ENCODE data around the gene VARS1.
"Not testable (repeated sequence)": the region's sequence is repeated elsewhere in the genome, so short reads cannot be mapped to it uniquely, and the experiment has no call there.

VARS1 gene

DNA sequence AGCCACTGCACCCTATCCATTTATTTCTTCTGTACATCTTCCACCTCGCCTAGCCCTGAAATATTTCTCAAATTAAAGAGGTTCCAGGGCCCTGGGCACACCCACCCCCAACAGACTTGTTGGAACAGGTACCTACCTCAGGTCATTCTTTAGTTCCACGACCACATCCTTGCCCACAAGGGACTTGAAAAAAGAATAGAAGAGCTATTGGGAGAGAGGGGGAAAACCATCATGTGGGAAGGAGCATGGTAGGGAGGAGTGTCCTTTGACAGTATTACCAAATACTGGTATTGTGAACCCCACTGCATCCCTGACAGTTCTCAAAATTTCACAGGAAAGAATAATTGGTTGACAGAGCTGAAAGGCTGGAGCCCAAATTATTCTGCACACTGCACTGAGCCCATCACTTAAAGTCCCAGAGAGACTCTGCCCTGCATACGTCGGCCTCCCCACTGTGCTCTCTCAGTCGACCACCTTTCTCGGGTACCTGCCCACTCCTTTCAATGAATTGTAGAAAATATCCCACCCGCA lies 10.5 kb upstream of the VARS1 start:
- TF ChIP-seq, protein P1, sequence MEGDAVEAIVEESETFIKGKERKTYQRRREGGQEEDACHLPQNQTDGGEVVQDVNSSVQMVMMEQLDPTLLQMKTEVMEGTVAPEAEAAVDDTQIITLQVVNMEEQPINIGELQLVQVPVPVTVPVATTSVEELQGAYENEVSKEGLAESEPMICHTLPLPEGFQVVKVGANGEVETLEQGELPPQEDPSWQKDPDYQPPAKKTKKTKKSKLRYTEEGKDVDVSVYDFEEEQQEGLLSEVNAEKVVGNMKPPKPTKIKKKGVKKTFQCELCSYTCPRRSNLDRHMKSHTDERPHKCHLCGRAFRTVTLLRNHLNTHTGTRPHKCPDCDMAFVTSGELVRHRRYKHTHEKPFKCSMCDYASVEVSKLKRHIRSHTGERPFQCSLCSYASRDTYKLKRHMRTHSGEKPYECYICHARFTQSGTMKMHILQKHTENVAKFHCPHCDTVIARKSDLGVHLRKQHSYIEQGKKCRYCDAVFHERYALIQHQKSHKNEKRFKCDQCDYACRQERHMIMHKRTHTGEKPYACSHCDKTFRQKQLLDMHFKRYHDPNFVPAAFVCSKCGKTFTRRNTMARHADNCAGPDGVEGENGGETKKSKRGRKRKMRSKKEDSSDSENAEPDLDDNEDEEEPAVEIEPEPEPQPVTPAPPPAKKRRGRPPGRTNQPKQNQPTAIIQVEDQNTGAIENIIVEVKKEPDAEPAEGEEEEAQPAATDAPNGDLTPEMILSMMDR (IDR thresholded peaks at IDR 0.05; ENCODE audit: insufficient read depth, low read length, missing control alignments): no peak
- H3K4me3 ChIP-seq (ENCODE audit: low read depth, low read length): peak overlapping the region; percentile 83
- POLR2A ChIA-PET: interaction anchor here (0.8 to 2.4 kb wide), 8 partner anchors 9 to 76 kb away, joined by 3 to 27 read pairs (median 6); partner anchors contain the start of genes DDAH2, HSPA1A, HSPA1B and HSPA1L
- CTCF ChIA-PET: interaction anchor here (1.0 to 5.0 kb wide), 10 partner anchors 11 to 82 kb away, joined by 3 to 57 read pairs (median 6); partner anchors contain the start of gene VARS1
- DNase-seq (ENCODE audit: low read depth, low spot score): no peak

DNA sequence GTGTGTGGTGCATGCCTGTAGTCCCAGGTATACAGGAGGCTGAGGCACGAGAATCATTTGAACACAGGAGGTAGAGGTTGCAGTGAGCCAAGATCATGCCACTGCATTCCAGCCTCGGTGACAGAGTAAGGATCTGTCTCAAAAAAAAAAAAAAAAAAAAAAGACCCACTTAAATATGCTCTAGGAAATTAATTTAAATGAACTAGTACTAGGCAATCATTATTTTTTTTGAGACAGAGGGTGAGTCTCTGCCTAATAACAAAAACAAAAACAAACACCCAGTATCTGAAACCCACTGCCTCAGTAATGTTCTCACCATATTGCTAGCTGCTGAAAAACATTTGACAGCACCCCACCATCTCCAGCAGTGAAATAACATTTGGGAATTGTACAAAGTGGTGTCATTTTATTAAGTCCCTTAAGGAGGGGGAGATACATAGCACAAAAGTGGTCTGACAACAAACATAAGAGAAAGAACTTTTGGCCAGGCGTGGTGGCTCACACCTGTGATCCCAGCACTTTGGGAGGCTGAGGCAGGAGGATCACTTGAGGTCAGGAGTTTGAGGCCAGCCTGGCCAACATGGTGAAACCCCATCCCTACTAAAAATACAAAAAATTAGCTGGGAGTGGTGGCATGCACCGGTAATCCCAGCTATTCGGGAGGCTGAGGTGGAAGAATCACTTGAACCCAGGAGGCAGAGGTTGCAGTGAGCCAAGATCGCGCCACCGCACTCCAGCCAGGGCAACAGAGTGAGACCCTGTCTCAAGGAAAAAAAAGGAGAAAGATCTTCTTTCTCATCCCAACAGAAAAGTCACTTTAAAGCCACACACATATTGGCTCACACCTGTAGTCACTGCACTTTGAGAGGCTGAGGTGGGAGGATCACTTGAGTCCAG lies 5.7 kb upstream of the VARS1 start:
- not testable (repeated sequence) for DNase-seq (ENCODE audit: low read depth, low spot score); H3K4me3 ChIP-seq (ENCODE audit: low read depth, low read length)
- ChIA-PET CTCF (interaction anchor here (1.4 to 3.4 kb wide), 2 partner anchors 10 to 13 kb away, joined by 3 to 14 read pairs; no protein-coding TSS in a partner anchor), POLR2A (interaction anchor here (0.9 kb wide), 1 partner anchor 14 kb away, joined by 3 read pairs; the partner anchor contains the start of genes HSPA1A and HSPA1L)

DNA sequence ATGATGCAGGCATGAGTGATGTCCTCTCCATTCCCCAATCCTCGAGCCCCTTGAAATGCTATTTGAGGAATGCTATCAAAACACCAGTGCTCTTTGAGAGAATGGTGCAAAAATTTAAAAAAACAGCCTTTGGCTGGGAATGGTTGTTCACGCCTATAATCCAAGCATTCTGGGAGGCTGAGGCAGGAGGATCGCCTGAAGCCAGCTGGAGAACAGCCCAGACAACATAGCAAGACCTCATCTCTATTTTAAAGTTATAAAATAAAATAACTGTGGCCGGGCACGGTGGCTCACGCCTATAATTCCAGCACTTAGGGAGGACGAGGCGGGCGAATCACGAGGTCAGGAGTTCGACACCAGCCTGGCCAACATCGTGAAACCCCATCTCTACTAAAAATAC lies 4.2 kb upstream of the VARS1 start:
- ChIA-PET CTCF (interaction anchor here (1.2 to 3.4 kb wide), 4 partner anchors 8 to 153 kb away, joined by 4 to 14 read pairs (median 6); no protein-coding TSS in a partner anchor), POLR2A (interaction anchor here (1.6 kb wide), 1 partner anchor 15 kb away, joined by 8 read pairs; the partner anchor contains the start of genes HSPA1A and HSPA1L)
- TF ChIP-seq, protein P1 (IDR thresholded peaks at IDR 0.05; ENCODE audit: insufficient read depth, low read length, missing control alignments): no peak
- DNase-seq (ENCODE audit: low read depth, low spot score): no peak
- H3K4me3 ChIP-seq (ENCODE audit: low read depth, low read length): no peak overlapping the region

DNA sequence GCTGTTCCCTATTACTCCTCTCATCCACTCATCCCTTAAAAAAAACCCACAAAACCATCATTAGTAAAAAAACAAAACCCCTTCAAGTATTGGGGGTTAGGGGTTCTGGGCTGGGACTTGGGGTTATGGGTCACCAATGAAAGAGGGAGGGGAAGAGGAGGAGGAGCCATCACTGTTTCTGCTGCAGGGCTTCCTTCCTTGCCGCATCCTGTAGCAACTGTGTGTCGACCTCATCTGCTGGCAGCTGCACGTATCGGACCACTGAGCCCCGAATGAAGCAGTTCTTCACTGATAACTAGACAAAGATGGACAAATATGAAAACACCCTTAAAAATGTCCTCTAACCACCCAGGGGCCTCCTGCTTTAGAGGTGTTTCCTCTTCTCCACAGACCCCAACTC lies 2.0 kb upstream of the VARS1 start:
- ChIA-PET CTCF (interaction anchor here (1.6 to 5.3 kb wide), 2 partner anchors 8 to 41 kb away, joined by 4 to 57 read pairs; partner anchors contain the start of gene LSM2), POLR2A (no interaction called here)

GRCh38 chr6:31796993-31797385 lies 1.4 kb upstream of the VARS1 start:
- ChIA-PET POLR2A (interaction anchor here (1.5 kb wide), 2 partner anchors 17 to 18 kb away, joined by 7 to 15 read pairs; partner anchors contain the start of genes HSPA1A and HSPA1L), CTCF (interaction anchor here (1.1 to 5.3 kb wide), 7 partner anchors 9 to 45 kb away, joined by 3 to 57 read pairs (median 4); partner anchors contain the start of gene LSM2)
- DNase-seq (ENCODE audit: low read depth, low spot score): no peak
- TF ChIP-seq, protein P1 (IDR thresholded peaks at IDR 0.05; ENCODE audit: insufficient read depth, low read length, missing control alignments): no peak
- no peak overlapping the region for H3K4me3 ChIP-seq (ENCODE audit: low read depth, low read length)

More for the DNA sequence above, 2.0 kb upstream of the VARS1 start:
- H3K4me3 ChIP-seq (ENCODE audit: low read depth, low read length): no peak overlapping the region
- no peak for DNase-seq (ENCODE audit: low read depth, low spot score)
- TF ChIP-seq, protein P1 (IDR thresholded peaks at IDR 0.05; ENCODE audit: insufficient read depth, low read length, missing control alignments): no peak

- ChIA-PET POLR2A (interaction anchor here (0.8 to 2.4 kb wide), 12 partner anchors 11 to 92 kb away, joined by 3 to 17 read pairs (median 4); partner anchors contain the start of genes ABHD16A, CLIC1, HSPA1A and HSPA1B), CTCF (interaction anchor here (0.7 to 5.3 kb wide), 10 partner anchors 8 to 114 kb away, joined by 3 to 57 read pairs (median 5); partner anchors contain the start of genes HSPA1B, LSM2 and LY6G5C)
- H3K4me3 ChIP-seq (ENCODE audit: low read depth, low read length): peak overlapping the region; percentile 68
- DNase-seq (ENCODE audit: low read depth, low spot score): no peak
- TF ChIP-seq, protein P1 (IDR thresholded peaks at IDR 0.05; ENCODE audit: insufficient read depth, low read length, missing control alignments): no peak
These were observed 511 bp downstream of the VARS1 start for GRCh38 chr6:31794866-31795615.
